Activated CD4-positive, alpha-beta memory T cell treated with anti-CD3 and anti-CD28 coated beads, Interleukin-2, amount 10 ng/mL, durations not matched to agents 7 days and 5 days (primary cell): Measurements from ENCODE around the gene KLF6. TPM values are rescaled to one million over a fixed set of nuclear protein-coding genes. Genes with fewer than 3 reads are reported as not detected.

Source experiments
- CTCF ChIA-PET: fragments of 350-600 bp; sonication (Branson Sonifier 250); formaldehyde crosslinking; loops from one replicate; lab custom pipeline; 2021; ENCODE audit warnings: antibody characterized with exemption, inconsistent platforms; lab: Charles Lee
- POLR2A ChIA-PET: fragments of 350-600 bp; sonication (Branson Sonifier 250); formaldehyde crosslinking; loops from one replicate; lab custom pipeline; 2021; ENCODE audit warnings: antibody characterized with exemption; lab: Charles Lee
- DNase-seq: peaks from one replicate; pipeline ENCODE4 v3.0.0-alpha.2; 2020
- H3K27ac Mint-ChIP-seq: one replicate; pipeline ENCODE4 v1.8.0; 2021; ENCODE audit warnings: mild to moderate bottlenecking, mixed read lengths
- H3K27me3 Mint-ChIP-seq: one replicate; pipeline ENCODE4 v1.8.0; 2021; ENCODE audit warnings: mixed read lengths
- H3K36me3 Mint-ChIP-seq: one replicate; pipeline ENCODE4 v1.8.0; 2021; ENCODE audit warnings: low read depth, mixed read lengths
- H3K4me1 Mint-ChIP-seq: one replicate; pipeline ENCODE4 v1.8.0; 2021; ENCODE audit warnings: mixed read lengths
- H3K4me3 Mint-ChIP-seq: one replicate; pipeline ENCODE4 v1.8.0; 2021; ENCODE audit warnings: mild to moderate bottlenecking, mixed read lengths
- H3K9me3 Mint-ChIP-seq: one replicate; pipeline ENCODE4 v1.8.0; 2021; ENCODE audit warnings: mixed read lengths
- total RNA-seq, 2 experiments: library from RNA; stranded (reverse); gene quantifications; one replicate each; pipeline ENCODE4 v1.2.3, GENCODE V29; 2021

KLF6 gene
- 100 to 1,000 TPM; 220 to 228 TPM for total RNA-seq

DNA sequence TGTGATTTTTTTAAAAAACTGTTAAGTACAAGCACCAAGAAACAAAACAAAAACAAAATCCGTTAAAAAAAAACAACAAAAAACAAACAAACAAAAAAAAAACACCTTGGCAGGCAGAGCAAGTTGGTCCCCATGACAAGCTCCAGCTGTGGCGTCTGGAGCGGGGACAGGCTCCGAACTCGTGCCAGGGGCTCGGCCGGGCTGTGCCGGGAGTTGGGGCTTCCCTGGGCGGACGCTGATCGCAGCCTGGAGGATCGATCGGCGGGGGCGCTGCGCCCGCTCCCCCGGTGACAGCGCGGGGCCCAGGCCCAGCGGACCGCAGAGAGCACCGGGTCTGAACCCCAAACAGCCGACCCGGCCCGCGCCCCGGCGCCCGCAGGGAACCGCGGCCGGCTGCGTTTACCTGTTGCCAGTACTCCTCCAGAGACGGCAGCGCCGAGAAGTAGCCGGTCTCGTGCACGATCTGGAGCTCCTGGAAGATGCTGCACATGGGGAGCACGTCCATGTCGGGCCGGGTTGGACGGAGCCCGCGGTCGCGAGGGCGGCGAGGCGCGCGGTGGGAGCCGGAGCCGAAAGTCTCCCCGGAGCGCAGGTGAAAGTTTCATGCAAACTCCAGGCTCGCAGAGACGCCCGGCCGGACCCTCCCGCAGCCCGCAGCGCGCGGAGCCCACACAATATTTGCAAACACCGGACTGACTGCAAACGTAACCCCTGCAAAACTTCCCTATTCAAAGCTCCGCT lies at the start of gene KLF6:
TSS of gene KLF6 (minus strand) at position 700 of the 741 bp plus-strand sequence. CDS start at position 505, 195 bp downstream.
- H3K27ac Mint-ChIP-seq, result peak within 1 kb of the TSS; percentile 98
- H3K4me1 Mint-ChIP-seq, result peaks cover 32% of the 10 kb centered on the region
- H3K36me3 Mint-ChIP-seq, result peaks cover 60% of the 10 kb centered on the region
- ChIA-PET POLR2A (interaction anchor here (0.6 to 6.8 kb wide), 69 partner anchors 10 to 1508 kb away, joined by 3 to 1053 read pairs (median 8); partner anchors contain the start of gene PITRM1), CTCF (interaction anchor here (0.9 to 3.2 kb wide), 8 partner anchors 15 to 689 kb away, joined by 3 to 14 read pairs (median 5); no protein-coding TSS in a partner anchor)
- H3K4me3 Mint-ChIP-seq, result peak within 1 kb of the TSS; percentile 97
- DNase-seq, result no peak
- no peaks in the 10 kb centered on the region for H3K27me3 Mint-ChIP-seq
- no peaks in the 10 kb centered on the region for H3K9me3 Mint-ChIP-seq

DNA sequence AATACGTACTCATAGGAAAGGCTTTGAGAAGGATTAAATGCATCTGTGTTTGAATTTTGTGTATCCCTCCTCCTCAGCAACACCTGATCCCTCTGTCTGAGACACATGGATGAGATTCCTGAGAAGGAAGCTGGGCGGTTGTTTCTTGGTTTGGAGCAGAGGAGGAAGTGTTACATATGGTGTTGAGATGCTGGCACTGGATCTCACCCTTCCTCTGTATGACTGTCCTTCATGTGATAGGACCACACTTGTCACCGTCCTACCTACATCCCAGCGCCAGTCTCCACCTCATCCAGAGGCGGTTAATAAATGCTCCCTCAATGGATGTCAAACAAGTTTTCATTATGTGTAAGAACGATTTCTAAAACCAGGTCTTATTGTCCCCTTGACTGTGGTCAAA lies 49.4 kb upstream of the KLF6 start:
- no peak for DNase-seq
- peaks cover 50% of the 10 kb centered on the region for H3K4me1 Mint-ChIP-seq
- CTCF ChIA-PET, result no interaction called here

DNA sequence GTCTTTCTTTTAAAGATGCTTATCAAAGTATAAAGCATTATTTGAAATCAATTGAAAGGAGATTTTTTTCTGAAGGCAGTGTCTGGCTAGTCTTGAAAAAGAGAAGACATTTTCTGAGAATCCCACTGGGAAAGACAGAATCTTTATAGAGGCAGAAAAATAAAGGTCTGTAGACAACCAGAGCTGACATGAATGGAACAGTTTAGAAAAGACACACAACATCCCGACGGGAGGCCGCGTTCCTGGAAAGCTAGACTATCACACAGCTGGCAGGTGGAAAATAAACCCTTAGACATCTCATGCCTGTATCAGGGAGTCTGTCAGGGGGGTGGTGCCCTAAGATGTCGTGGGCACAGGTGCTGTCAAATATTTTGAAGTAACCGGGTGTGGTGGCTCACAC lies 48.0 kb upstream of the KLF6 start:
- CTCF ChIA-PET, result no interaction called here
- H3K36me3 Mint-ChIP-seq, result no peaks in the 10 kb centered on the region
- no peaks in the 10 kb centered on the region for H3K9me3 Mint-ChIP-seq
- no peak overlapping the region for H3K4me3 Mint-ChIP-seq
- H3K27me3 Mint-ChIP-seq, result no peaks in the 10 kb centered on the region
- H3K27ac Mint-ChIP-seq, result no peak overlapping the region
- H3K4me1 Mint-ChIP-seq, result peaks cover 64% of the 10 kb centered on the region
- POLR2A ChIA-PET, result interaction anchor here (1.0 to 10.8 kb wide), 3 partner anchors 19 to 50 kb away, joined by 4 to 144 read pairs (median 117); partner anchors contain the start of gene KLF6
- DNase-seq, result no peak

More for the DNA sequence above, 49.4 kb upstream of the KLF6 start:
- H3K27me3 Mint-ChIP-seq, result no peaks in the 10 kb centered on the region
- no peaks in the 10 kb centered on the region for H3K36me3 Mint-ChIP-seq
- no peak overlapping the region for H3K27ac Mint-ChIP-seq
- no peaks in the 10 kb centered on the region for H3K9me3 Mint-ChIP-seq
- POLR2A ChIA-PET, result interaction anchor here (3.6 to 4.6 kb wide), 2 partner anchors 24 to 50 kb away, joined by 19 to 38 read pairs; partner anchors contain the start of gene KLF6
- H3K4me3 Mint-ChIP-seq, result no peak overlapping the region

DNA sequence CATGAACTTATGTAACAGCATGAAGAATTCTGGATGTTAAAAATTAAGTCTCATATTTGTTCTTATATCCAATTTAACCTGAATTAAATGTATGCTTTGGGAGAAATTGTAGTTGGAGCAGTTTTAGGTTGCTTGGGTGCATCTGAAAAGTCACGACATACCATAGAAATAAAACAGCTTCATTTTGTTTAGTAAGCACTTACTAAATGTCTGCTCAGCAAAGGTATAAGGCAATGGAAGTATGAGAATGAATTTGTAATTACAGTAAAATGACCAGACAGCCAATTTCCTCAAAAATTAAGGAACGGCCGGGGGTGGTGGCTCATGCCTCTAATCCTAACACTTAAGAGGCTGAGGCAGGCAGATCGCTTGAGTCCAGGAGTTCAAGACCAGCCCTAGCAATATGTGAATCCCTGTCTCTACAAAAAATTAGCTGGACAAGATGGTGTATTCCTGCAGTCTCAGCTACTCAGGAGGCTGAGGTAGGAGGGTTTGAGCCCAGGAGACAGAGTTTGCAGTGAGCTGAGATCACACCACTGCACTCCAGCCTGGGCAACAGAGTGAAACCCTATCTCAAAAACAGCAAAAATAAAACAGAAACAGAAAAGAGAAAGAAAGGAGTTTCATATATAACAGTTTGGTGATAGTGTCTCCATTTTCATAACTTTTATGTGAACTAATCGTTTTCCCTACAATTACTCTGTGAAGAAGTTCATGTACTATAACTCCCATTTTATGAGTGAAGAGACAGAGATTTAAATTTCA lies 47.2 kb upstream of the KLF6 start:
- H3K36me3 Mint-ChIP-seq, result no peaks in the 10 kb centered on the region
- no peak overlapping the region for H3K4me3 Mint-ChIP-seq
- ChIA-PET POLR2A (interaction anchor here (1.0 to 10.8 kb wide), 5 partner anchors 20 to 112 kb away, joined by 3 to 144 read pairs (median 6); partner anchors contain the start of gene KLF6), CTCF (interaction anchor here (0.7 kb wide), 1 partner anchor 786 kb away, joined by 3 read pairs; no protein-coding TSS in a partner anchor)
- no peak overlapping the region for H3K27ac Mint-ChIP-seq
- H3K27me3 Mint-ChIP-seq, result no peaks in the 10 kb centered on the region
- no peaks in the 10 kb centered on the region for H3K9me3 Mint-ChIP-seq
- H3K4me1 Mint-ChIP-seq, result peaks cover 65% of the 10 kb centered on the region
- DNase-seq, result no peak

DNA sequence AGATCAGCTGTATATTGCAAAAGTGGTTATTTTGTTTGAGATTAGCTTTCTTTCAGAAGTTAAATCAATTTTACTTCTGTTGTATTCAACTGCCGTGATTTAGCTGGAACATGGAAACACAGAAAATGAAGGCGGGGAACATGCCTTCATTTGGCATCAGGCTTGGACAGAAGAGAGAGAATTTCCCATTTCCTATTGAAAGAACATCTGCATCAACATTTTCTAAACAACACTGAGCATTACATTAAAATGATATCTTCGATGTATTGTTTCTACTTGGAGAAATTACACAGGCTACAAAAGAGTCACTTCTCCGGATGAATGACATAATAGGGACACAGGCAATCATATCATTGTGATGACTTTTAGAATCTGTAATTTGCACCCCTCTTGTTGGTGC lies 46.6 kb upstream of the KLF6 start:
- Mint-ChIP-seq H3K4me3 (no peak overlapping the region), H3K4me1 (peaks cover 61% of the 10 kb centered on the region), H3K9me3 (no peaks in the 10 kb centered on the region), H3K36me3 (no peaks in the 10 kb centered on the region), H3K27ac (no peak overlapping the region), H3K27me3 (no peaks in the 10 kb centered on the region)
- POLR2A ChIA-PET, result interaction anchor here (1.4 to 10.8 kb wide), 4 partner anchors 21 to 112 kb away, joined by 3 to 144 read pairs (median 62); partner anchors contain the start of gene KLF6
- no peak for DNase-seq
- CTCF ChIA-PET, result interaction anchor here (0.7 kb wide), 1 partner anchor 787 kb away, joined by 3 read pairs; no protein-coding TSS in a partner anchor

DNA sequence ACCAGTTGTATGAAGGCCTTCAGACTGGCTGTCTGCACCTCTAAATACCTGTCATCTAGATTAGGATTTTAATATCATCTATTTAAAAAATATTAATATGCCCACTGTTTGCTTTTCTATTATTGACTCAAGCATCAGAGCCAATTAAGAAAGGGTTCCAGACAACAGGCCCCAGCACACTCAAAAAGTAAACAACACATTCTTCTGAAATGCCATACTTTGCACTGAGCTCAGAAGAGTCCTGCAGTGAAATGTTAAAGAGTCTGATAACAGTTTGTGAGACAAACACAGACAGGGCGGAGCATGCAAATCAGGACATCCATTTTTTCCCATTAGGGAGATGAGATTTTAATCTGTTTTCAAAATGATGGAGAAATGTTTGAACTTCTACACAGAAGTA lies 45.9 kb upstream of the KLF6 start:
- no peaks in the 10 kb centered on the region for H3K9me3 Mint-ChIP-seq
- H3K36me3 Mint-ChIP-seq, result no peaks in the 10 kb centered on the region
- no peak overlapping the region for H3K27ac Mint-ChIP-seq
- no peak overlapping the region for H3K4me3 Mint-ChIP-seq
- H3K4me1 Mint-ChIP-seq, result peaks cover 55% of the 10 kb centered on the region
- H3K27me3 Mint-ChIP-seq, result no peaks in the 10 kb centered on the region
- ChIA-PET POLR2A (interaction anchor here (0.9 to 10.8 kb wide), 5 partner anchors 21 to 113 kb away, joined by 3 to 144 read pairs (median 6); partner anchors contain the start of gene KLF6), CTCF (no interaction called here)
- DNase-seq, result no peak

DNA sequence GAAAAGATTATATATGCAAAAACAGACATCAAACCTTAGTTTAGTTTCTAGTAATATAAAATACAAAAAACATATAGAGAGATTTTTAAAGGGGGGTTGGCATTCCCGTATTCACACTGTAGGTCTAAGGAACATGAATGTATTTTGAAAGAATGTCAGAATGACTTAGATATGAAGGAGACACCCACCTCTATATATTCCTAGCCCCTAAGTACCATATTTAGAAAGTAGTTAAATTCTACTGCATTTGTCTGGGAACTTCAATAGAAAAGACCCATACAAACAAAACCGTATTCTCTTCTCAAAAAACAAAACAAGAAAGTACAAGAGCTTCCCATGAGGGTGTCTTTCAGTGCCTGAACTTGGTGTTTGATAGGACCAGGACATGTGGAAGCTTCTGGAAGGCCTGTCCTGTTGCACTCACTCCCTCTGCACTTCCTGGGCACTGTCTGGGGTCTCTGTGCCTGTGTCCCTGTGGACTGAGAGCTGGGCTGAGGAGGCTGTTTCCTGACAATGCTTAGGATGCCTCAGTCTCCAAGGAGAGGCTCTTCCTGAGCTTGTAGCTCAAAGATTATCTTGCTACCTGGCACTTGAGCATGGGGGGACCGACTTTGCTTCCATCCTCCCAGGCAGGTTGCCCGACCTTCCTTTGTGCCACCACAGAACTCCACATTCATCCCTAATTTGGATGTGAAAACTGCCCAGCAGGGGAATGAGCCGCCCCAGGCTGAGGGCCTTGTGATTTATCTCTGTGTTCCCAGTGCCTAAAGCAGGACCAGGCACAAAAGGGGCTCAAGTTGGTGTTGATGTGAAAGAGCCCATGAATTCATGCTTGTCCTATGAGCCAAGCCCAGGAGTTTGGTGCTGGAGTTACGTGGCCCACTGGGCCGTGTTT lies 44.4 kb upstream of the KLF6 start:
- POLR2A ChIA-PET, result interaction anchor here (0.6 to 10.8 kb wide), 18 partner anchors 8 to 246 kb away, joined by 3 to 144 read pairs (median 6); partner anchors contain the start of gene KLF6
- no peaks in the 10 kb centered on the region for H3K9me3 Mint-ChIP-seq
- DNase-seq, result no peak
- CTCF ChIA-PET, result interaction anchor here (0.6 to 2.0 kb wide), 4 partner anchors 18 to 302 kb away, joined by 3 to 7 read pairs (median 4); no protein-coding TSS in a partner anchor
- no peaks in the 10 kb centered on the region for H3K36me3 Mint-ChIP-seq
- no peaks in the 10 kb centered on the region for H3K27me3 Mint-ChIP-seq
- H3K27ac Mint-ChIP-seq, result peak overlapping the region; percentile 88
- peak overlapping the region; percentile 73 for H3K4me3 Mint-ChIP-seq
- H3K4me1 Mint-ChIP-seq, result peaks cover 49% of the 10 kb centered on the region

DNA sequence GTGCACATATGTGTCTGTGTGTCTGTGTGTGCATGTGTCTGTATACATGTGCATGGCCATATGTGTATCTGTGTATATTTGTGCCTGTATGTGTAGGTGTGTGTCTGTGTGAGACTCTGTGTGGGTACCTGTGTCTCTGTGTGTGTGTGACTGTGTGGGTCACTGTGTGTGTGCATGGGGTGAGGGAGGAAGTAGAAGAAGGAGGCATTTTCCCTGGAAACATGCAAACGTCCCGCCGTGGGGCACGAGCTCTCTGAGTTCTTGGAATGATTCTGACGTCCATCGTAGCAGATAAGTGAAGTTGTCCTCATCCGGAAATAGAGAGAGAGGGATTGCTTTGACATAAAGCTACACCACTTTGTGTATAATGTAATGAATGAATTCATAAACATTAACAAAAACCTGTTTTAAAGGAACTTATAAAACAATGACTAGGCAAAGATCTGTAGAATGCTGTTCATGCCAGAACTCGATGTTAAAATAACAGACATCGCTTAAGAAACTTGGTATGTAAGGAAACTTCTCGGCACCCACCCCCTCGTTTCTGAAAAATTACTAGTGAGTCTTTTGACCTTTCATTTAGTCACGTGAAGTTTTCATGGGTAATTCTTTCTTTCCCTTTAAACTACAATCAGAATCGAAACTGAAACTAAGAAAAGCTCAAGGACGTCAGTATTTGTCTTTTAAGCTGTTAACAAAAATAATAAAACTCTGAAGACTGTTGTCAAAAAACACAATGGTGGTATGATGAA lies 43.6 kb upstream of the KLF6 start:
- peak overlapping the region; percentile 73 for H3K4me3 Mint-ChIP-seq
- CTCF ChIA-PET, result interaction anchor here (0.5 to 2.0 kb wide), 5 partner anchors 17 to 303 kb away, joined by 3 to 7 read pairs (median 3); no protein-coding TSS in a partner anchor
- no peaks in the 10 kb centered on the region for H3K27me3 Mint-ChIP-seq
- POLR2A ChIA-PET, result interaction anchor here (0.6 to 10.8 kb wide), 18 partner anchors 9 to 246 kb away, joined by 3 to 144 read pairs (median 6); partner anchors contain the start of gene KLF6
- DNase-seq, result no peak
- peak overlapping the region; percentile 88 for H3K27ac Mint-ChIP-seq
- H3K9me3 Mint-ChIP-seq, result no peaks in the 10 kb centered on the region
- peaks cover 45% of the 10 kb centered on the region for H3K4me1 Mint-ChIP-seq
- H3K36me3 Mint-ChIP-seq, result no peaks in the 10 kb centered on the region

DNA sequence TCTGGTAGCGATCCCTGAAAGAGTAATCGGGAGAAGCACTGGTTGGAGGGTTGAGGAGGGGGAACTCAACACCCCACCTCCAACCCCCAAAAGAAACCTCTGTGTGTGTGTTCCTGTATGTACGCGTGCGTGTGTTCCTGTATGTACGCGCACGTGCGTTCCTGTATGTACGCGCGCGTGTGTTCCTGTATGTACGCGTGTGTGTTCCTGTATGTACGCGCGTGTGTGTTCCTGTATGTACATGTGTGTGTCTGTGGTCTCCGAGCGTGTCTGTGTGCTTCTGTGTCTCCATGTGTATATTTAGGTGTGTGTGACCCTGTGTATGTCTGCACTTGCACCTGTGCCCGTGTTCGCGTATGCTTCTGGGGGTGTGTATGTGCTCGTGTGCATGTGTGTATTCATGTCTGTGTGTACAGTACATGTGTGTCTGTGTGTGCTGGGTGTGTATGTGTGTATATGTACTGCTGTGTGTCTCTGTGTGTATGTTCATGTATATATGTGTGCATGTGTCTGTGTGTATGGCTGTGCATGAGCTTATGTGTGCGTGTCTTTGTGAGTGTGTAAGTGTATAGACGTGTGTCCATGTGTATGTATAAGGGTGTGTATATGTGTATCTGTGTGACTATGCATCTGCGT lies 42.9 kb upstream of the KLF6 start:
- POLR2A ChIA-PET, result interaction anchor here (1.2 to 10.8 kb wide), 8 partner anchors 18 to 60 kb away, joined by 3 to 144 read pairs (median 8); partner anchors contain the start of gene KLF6
- Mint-ChIP-seq H3K4me3 (peak overlapping the region; percentile 73), H3K27ac (peak overlapping the region; percentile 88), H3K36me3 (no peaks in the 10 kb centered on the region), H3K4me1 (peaks cover 42% of the 10 kb centered on the region), H3K9me3 (no peaks in the 10 kb centered on the region), H3K27me3 (no peaks in the 10 kb centered on the region)
- CTCF ChIA-PET, result interaction anchor here (1.1 to 2.0 kb wide), 3 partner anchors 16 to 303 kb away, joined by 3 to 7 read pairs (median 5); no protein-coding TSS in a partner anchor
- no peak for DNase-seq

DNA sequence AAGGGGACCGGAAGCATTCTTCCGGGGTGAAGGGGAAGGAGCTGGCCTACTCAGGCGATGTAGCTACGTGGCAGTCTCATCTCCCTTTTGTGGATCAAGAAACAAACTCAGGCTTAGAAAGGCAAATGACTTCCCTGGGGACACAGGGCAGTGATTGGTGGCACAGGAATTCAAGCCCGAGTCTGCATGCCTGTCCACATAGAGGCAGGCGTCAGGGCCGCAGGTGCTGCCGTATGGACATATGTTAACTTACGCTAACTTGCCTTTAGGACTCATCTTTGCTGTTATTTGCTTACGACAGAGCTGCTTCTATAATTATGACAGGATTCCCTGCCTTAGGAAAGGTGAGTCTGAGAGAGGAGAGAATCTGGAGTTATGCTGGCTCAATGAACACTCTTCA lies 42.3 kb upstream of the KLF6 start:
- DNase-seq, result no peak
- Mint-ChIP-seq H3K27ac (no peak overlapping the region), H3K4me3 (no peak overlapping the region), H3K9me3 (no peaks in the 10 kb centered on the region), H3K27me3 (no peaks in the 10 kb centered on the region), H3K36me3 (no peaks in the 10 kb centered on the region), H3K4me1 (peaks cover 36% of the 10 kb centered on the region)
- ChIA-PET POLR2A (interaction anchor here (6.3 to 10.8 kb wide), 2 partner anchors 17 to 44 kb away, joined by 117 to 144 read pairs; partner anchors contain the start of gene KLF6), CTCF (interaction anchor here (0.8 kb wide), 1 partner anchor 38 kb away, joined by 3 read pairs; no protein-coding TSS in a partner anchor)
